GM12892 (cell line): ENCODE data around the gene VEPH1.

Source experiments
- POLR2A ChIP-seq: IDR thresholded peaks from 2 replicates; pipeline ENCODE4 v1.6.1; 2011; ENCODE audit warnings: low read depth, low read length, control low read depth
- POLR2AphosphoS5 ChIP-seq: IDR thresholded peaks from 2 replicates; pipeline ENCODE4 v1.6.1; 2011; ENCODE audit warnings: low read depth, low read length, control low read depth
- TAF1 ChIP-seq: IDR thresholded peaks from 2 replicates; pipeline ENCODE4 v1.6.1; 2011; ENCODE audit warnings: low read depth, mild to moderate bottlenecking, control low read depth, low read length, borderline replicate concordance

DNA sequence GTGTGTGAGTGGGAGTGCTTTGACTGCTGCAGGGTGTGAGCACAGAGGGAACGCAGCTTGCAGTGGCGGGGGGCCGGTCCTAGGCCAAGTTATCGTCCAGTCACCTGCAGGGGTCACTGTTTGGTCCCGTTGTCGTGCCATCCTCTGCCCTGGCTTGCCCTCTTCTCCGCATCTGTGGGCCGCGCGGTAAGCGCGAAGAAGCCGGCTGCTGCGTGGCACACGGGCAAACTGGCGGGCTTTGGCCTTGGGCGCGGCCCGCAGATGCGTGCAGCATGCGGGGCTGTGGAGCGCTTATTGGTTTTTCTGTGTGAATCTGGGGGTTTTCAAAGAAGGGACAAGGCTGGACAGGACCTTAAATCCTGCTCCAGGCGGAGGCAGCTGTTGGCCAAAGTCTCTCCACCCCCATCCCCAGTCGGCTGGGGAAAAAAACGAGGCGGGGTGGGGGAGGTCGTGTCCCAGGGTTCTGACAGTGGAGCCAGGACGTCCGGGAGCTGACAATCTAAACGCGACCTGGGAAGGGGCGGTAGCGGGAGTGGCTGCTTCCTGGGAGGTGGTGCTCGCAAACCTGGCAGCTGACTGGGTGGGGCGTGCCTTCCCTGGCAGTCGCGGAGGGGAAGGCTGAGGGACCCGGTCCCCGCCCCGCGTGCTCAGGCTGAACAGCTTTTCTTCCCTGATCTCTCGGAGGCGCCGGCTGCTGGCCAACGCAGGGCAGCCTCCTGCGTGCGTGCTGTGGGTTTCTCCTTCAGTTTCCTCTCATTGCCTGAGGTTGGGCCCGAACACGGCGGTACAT is 39.7 kb upstream of the VEPH1 start:
- TF ChIP-seq POLR2AphosphoS5 (no peak), POLR2A (no peak), TAF1 (no peak)
